GM23338 (cell line): Measurements from ENCODE around the gene LEMD2. TPM values are rescaled to one million over a fixed set of nuclear protein-coding genes. Genes with fewer than 3 reads are reported as not detected.

Experiments
- CREB1 ChIP-seq: fragments of 250-450 bp; sonication (Bioruptor Pico); IDR thresholded peaks from 2 replicates; pipeline ENCODE4 v1.5.0; 2020; ENCODE audit warnings: low read depth, mild to moderate bottlenecking, moderate library complexity
- ETS1 ChIP-seq: IDR thresholded peaks from 2 replicates; pipeline ENCODE4 v1.6.1; 2016; ENCODE audit warnings: antibody characterized with exemption
- JUNB ChIP-seq: IDR thresholded peaks from one replicate; pipeline ENCODE4 v1.6.1; 2016; ENCODE audit warnings: antibody characterized with exemption; ENCODE audit not compliant: unreplicated experiment
- NANOG ChIP-seq: IDR thresholded peaks from 2 replicates; pipeline ENCODE4 v1.6.1; 2016; ENCODE audit warnings: antibody characterized with exemption, borderline replicate concordance
- POLR2AphosphoS5 ChIP-seq: IDR thresholded peaks from 2 replicates; pipeline ENCODE4 v1.6.1; 2016; ENCODE audit warnings: antibody characterized with exemption, low read depth
- REST ChIP-seq: IDR thresholded peaks from one replicate; pipeline ENCODE4 v1.6.1; 2018; ENCODE audit warnings: antibody characterized with exemption; ENCODE audit not compliant: unreplicated experiment
- ZNF331 ChIP-seq: fragments of 250-450 bp; sonication (Bioruptor Pico); IDR thresholded peaks from 2 replicates; pipeline ENCODE4 v1.5.0; 2020; ENCODE audit warnings: low read depth, mild to moderate bottlenecking, moderate library complexity
- ZNF462 ChIP-seq: fragments of 250-450 bp; sonication (Bioruptor Pico); IDR thresholded peaks from 2 replicates; pipeline ENCODE4 v1.5.0; 2020; ENCODE audit warnings: mild to moderate bottlenecking, moderate library complexity
- polyA plus RNA-seq: library from polyadenylated mRNA; unstranded; fragments of >200 nt; fragmentation: Nextera tagmentation; extraction: Ambion mirVana; gene quantifications from 2 replicates; pipeline ENCODE4 v1.2.1, GENCODE V29; 2016
- total RNA-seq: library from RNA; depleted of rRNA; stranded (reverse); fragments of >200 nt; shearing (Covaris generic); gene quantifications from 2 replicates; pipeline ENCODE4 v1.2.3, GENCODE V29; 2014

Gene LEMD2
- total and polyA plus RNA-seq, 2 experiments from 2014 or later, result 28.6 to 64.7 TPM

GRCh38 chr6:33817489-33817888 lies 28.6 kb upstream of the LEMD2 start (continued):
- TF ChIP-seq ZNF462 (no peak), POLR2AphosphoS5 (no peak), REST (no peak), NANOG (no peak), ZNF331 (no peak), CREB1 (CRISPR knock-in tag) (no peak), JUNB (no peak), ETS1 (no peak)
